ENCODE data around the gene OR52B6.

The OR52B6 gene

GRCh38 chr11:5596607-5597201, 16.0 kb downstream of the OR52B6 start, which contains the start of gene TRIM6:
Gene TRIM6, plus strand, starts transcription at chr11:5596637. Its CDS starts 261 bp downstream, at chr11:5596898.
- peak; percentile 59 for DNase-seq

DNA sequence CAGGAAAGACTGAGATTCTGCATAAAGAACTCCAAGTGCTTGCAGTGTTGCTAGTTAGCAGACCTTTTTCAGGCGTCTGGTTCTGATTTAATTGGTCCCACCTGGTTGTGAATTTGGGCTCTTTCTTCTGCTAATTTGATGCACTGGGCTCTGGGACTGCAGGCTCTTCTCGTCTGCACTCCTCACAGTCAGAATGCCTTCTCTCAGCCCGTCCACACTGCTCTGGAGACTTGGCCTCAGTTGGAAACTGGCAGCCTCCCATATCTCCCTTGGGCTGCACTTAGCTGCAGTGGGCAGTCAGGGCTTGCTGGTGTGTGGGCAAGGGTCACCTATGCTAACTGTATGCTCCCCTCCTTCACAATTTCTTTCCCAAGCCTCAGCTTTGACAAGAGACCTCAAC, 17.3 kb downstream of the OR52B6 start:
- no peak for DNase-seq

- peak; percentile 81 for DNase-seq
Measured at GRCh38 chr11:5600374-5600851, 19.7 kb downstream of the OR52B6 start.

GRCh38 chr11:5602791-5603190, 22.1 kb downstream of the OR52B6 start:
- peak; percentile 62 for DNase-seq

GRCh38 chr11:5603326-5603725, 22.6 kb downstream of the OR52B6 start:
- DNase-seq, result no peak

DNA sequence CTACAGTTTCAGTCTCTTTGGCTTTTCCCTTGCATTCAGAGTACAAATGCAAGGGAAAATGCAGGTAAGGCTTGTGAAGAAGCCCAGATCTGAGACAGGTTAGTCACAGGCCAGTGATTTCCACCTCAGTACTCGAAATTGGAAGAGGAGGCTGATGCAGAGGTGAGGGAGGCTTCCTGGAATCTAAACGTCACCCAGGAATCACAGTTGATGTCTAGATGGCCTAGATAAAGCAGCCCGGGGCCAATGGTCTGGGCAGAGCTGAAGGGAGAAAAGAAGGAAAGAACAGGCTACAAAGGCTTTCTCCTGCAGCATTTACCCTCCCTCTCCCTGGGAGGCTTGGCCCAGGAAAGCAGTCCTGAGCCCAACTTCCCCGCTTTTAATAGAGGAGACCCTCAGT, 24.2 kb downstream of the OR52B6 start:
- DNase-seq, result no peak

- peak; percentile 85 for DNase-seq
Measured at GRCh38 chr11:5605849-5606248, 25.2 kb downstream of the OR52B6 start.

- peak; percentile 46 for DNase-seq
Measured at GRCh38 chr11:5608808-5609207, 28.1 kb downstream of the OR52B6 start.

GRCh38 chr11:5610446-5610845, 29.8 kb downstream of the OR52B6 start:
- no peak for DNase-seq

DNA sequence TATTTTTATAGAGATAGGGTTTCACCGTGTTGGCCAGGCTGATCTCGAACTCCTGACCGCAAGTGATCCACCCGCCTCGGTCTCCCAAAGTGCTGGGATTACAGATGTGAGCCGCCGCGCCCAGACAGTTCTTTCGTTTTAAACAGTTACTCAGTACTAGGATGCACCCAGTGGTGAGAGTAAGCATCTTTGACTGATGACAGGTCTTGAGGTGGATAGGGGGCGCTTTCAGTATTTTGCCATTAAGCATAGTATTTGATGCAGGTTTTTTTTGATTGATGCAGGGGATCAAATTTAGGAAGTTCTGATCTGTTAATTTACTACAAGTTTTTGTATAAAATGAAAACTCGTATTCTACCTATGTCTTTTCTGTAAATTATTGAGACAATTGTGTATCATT, 30.9 kb downstream of the OR52B6 start:
- DNase-seq, result no peak

- peak; percentile 89 for DNase-seq
Measured at GRCh38 chr11:5618807-5619206, 38.1 kb downstream of the OR52B6 start.

- peak; percentile 90 for DNase-seq
Measured at GRCh38 chr11:5620651-5621521, 40.2 kb downstream of the OR52B6 start.

DNA sequence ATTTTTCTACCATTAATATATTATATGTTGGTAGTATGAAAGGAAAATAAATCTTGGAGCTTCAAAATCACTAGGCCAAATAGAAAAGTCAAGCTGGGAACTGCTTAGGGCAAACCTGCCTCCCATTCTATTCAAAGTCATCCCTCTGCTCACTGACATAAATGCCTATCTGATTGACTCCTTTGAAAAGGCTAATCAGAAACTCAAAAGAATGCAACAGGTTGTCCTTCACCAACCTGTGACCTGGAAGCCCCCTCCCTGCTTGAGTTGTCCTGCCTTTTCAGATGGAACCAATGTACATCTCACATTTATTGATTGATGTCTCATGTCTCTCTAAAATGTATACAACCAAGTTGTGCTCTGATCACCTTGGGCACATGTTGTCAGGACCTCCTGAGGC, 40.9 kb downstream of the OR52B6 start:
- DNase-seq, result no peak

DNA sequence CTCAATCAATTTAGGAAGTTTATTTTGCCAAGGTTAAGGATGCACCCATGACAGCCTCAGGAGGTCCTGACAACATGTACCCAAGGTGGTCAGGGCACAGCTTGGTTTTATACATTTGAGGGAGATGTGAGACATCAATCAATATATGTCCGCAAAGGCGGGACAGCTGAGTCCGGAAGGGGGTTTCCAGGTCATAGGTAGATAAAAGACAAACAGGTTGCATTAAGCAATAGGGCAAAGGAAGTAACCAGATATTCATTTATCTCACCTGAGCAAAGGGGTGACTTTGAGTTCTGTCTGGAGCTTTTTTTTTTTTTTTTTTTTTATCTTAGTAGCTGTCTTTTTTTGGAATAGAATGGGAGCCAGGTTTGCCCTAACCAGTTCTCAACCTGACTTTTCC, 42.1 kb downstream of the OR52B6 start:
- no peak for DNase-seq

DNA sequence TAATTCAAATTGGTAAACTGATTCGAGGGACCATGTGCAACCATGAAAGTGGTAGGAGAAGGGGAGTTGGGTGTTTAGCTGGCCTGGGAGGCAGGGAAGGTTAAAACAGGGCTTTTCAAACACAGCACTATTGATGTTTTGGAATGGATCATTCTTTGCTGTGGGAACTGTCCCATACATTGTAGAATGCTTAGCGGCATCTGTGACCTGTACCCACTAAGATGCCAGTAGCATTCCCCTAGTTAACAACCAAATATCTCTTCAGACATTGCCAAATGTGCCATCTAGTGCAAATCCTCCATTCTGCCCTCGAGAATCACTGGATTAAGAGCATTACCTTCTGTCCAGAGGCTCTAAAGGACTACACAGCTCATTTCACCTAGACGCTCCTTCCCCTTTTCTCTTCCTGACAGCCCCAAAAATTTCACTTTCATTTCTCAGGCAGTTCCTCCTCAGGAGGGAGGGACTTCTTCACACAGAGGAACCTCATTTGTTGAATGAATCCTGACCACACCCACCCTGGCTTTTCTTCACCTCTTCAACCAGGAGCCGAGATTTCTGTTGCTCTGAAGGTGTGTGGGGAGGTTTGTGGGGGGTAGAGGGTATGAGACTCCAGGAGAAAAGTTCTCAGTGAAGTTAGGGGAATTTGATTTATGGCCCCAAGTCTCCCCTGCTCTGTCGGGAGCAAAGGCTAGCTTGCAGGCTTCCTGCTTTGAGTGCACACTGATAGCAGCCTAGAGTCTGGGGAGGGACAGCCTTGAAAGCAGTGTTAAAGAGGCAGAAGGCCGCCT, 44.0 kb downstream of the OR52B6 start, which contains the start of gene TRIM34:
TRIM34 (plus strand) TSS at position 513 of the 791 bp plus-strand sequence. CDS start 7,331 bp downstream, outside the sequence.
- DNase-seq, result peak; percentile 65

DNA sequence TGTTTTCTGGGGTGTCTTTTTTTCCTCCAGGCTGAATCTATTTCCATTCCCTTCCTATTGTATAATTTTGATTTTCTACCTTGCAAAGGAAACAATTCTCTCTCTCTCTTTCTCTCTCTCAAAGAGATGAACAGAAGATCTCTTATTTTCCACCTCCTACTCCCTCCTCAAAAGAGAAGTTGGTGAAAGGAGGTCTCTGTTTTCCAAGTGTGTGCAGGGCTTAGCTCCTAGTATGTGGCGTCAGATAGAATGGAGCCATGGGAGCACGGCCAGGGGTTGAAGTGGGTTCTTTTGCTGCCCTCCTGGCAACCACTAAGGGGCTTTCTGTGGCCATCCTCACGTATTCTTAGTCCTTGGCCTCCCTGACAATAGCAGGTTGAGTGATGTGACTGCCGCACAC, 44.6 kb downstream of the OR52B6 start:
- no peak for DNase-seq

GRCh38 chr11:5626196-5626595, 45.5 kb downstream of the OR52B6 start:
- peak; percentile 60 for DNase-seq

- no peak for DNase-seq
Measured at GRCh38 chr11:5631417-5631816, 50.7 kb downstream of the OR52B6 start.

Data from fibroblast of skin of back (primary cell).